Stimulated activated naive CD8-positive, alpha-beta T cell treated with anti-CD3 and anti-CD28 coated beads, Interleukin-15, Interleukin-2, amounts not matched to agents 100 U/mL and 50 U/mL, for 24 hours (primary cell): Measurements from ENCODE around the gene CAPRIN1.

Experiments used
- ATAC-seq: fragments of 150-1000 bp; cut with Tn5 transposase; one replicate; pipeline ENCODE4 v1.10.0; 2021
- DNase-seq: peaks from one replicate; pipeline ENCODE4 v3.0.0; 2021

Gene CAPRIN1

DNA sequence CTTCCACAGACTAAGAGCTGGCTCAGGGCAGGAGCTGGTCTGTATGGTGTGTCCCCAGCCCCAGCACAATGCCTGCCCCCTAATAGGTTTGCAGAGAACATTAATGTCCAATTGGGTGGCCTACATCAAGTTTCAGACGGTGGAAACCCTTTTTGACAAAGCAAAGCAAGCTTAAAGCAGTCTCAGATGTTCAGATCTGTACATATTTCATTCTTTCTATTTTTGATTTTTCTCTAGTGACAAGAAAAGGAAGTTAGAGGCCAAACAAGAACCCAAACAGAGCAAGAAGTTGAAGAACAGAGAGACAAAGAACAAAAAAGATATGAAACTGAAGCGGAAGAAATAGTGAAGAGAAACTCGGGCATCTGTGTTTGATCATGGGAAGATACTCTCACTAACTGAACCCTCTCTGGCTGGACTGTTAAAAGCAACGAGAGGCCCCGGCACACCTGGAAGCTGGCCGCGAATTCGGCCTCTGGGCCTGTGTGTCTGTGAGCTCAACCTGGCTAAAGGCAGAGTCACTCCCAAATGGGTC is 94.4 kb downstream of the CAPRIN1 start:
- ATAC-seq: no peak

DNA sequence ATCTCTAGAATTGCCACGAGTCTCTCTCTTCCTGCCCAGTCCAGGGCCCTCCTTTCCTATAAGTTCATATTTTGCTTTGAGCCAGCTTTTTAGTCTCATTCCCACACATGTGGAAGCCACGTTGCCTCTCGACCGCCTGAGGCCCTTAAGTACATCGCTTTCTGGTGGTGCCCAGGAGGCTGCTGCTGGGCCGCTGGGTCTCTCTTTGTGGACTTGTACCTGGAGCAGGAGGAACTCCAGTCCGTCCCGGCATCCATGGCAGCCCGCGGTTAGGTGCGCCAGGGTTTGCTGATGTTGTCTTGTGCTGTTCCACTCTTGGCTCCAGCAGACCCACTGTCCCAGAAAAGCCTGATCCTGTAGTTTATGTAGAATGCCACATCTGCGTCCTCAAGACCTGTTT is 94.9 kb downstream of the CAPRIN1 start:
- no peak for ATAC-seq
- no peak for DNase-seq

More for the DNA sequence above, 94.4 kb downstream of the CAPRIN1 start:
- DNase-seq: no peak

DNA sequence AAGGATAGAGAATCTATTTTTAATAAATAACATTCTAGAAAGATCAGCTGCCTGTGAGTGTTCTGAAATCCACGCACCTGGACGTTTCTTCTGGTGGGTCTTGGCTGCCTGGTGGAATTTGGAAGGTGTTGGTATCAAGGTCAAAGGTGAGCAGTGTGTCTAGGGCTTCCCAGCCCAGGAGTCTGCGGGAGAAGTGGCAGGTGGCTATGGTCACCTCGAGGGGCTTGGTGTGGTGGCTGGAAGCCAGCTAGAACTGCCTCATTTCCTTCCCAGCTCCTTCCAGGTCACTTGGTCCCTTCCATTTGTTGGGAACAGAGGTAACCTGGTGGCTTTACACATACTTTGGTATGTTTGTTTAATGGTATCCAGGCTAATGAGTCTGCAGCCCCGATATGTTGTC is 95.3 kb downstream of the CAPRIN1 start:
- no peak for ATAC-seq
- no peak for DNase-seq

DNA sequence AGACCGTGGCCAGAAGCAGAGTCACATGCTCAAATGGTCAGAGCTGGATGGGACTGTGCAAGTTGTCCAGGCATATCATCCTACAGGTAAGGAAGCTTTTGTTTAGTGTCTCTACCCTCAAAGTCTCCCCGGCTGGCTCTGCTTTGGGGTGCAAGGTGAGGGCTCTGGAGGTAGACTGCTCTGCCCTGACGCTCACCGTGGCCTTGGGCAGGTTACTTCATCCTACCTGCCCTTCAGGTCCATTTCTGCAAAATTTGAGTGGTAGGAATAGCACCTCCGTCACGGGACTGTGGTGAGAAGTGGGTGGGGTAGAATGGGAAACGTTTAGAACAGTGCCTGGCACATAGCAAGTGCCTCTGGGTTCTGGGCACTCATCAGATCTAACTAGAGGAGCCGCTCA is 96.0 kb downstream of the CAPRIN1 start:
- DNase-seq: no peak
- no peak for ATAC-seq

DNA sequence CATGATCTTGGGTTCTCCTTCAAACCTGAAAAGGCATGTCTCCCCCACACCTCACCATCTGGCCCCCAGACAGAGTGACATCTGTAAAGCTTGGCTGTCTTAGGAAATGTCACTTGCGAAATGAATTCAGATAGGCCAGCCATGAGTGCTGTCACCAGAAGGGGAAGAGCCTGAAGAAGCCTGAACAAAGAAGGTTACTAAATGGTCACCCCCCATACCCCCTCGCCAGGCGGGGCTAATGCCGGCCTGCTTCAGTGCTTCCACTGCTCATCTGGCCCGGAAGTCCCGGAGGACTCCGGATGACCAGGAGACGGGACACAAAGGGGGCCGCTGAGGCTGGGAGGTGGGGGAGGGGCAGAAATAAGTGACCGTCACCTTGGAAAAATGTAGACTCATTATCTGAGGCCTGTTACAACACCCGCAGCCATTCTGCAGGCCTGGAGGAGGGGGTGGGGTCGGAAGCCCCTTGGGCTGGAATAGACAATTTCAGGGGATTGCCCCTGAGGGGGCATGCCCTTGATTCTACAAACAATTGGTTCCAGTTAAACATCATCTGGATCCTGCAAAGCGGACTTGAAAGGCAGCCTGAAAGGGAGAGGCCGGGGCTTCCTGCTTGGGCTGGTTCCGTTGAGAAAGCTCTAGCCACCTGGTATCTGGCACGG is 97.1 kb downstream of the CAPRIN1 start:
- ATAC-seq (no peak), DNase-seq (no peak)

DNA sequence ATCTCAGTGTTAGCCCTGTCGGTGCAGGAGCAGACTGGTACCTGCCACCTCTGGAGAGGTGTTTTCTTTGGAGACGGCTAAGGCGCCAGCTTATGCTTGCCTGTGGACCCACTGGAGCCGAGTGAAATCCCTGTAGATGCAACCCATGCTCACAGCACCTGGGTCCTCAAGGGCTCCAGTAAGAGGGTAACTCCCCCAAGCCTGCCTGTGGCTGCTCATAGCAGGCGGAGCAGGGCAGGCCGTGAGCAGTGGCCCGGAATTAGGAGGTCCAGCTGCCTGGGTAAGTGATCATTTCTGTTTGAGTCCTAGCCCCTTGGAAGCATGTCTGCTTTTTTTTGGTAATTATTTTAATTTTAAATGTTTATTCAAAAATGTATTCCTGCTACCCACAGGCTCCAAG is 97.7 kb downstream of the CAPRIN1 start:
- ATAC-seq: no peak
- no peak for DNase-seq

DNA sequence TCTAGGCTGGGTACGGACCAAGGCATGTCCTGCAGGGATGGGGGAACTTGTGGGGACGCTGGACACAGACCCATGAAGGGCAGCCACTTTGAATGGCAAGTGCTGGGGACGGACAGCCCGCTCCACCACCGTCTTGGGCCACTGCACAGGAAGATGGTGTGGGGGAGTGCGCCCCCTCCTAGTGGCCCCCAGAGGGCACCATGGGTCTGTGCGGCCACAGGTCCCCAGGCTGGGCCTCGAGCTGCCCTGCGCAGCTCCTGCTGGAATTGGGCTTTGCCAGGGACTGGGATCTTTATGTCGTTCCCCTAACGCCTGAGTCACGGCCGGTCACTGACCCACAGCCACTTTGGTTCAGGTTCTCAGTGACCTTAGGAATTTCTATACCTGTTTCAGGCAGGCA is 98.3 kb downstream of the CAPRIN1 start:
- ATAC-seq (no peak), DNase-seq (no peak)

DNA sequence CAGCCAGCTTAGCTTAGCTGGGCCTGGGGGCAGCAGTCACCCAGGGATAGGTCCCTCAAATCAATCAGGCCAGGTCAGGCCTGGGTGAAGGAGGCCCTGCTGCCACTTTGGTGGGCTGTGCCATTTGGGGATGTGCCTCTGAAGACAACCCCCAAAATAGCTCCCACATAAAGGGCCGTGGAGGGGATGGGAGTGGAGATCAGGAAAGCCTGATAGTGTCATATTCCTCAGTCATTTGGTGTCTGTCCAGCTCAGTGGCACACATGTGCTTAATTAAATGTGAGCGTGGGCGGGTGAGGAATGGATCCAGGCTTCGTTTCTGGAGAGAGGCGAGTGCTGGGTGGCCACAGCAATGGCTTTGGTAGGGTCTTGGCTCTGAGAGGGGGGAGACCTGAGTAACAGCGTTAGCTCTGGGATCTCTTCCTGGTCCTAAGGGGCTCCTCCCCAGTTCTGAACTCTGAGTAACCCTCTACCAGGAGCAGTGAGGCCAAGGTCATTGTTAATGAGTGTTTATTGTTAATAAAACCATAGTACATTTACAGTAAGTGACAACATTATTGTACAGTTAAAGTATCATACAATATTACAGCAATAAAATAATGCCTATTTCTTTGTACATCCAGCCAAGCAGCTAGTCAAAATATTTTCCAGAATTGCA is 99.1 kb downstream of the CAPRIN1 start:
- DNase-seq: no peak

More for the DNA sequence above, 99.1 kb downstream of the CAPRIN1 start:
- no peak for ATAC-seq
